Liver (tissue), 9 donors: ENCODE measurements around the gene ANGPTL3. TPM values are rescaled to one million over a fixed set of nuclear protein-coding genes. Genes with fewer than 3 reads are reported as not detected.

Source experiments
- DNase-seq: peaks from one replicate; pipeline ENCODE4 v3.0.0-alpha.2; 2017; ENCODE audit warnings: low spot score
- H3K27ac ChIP-seq, 2 donors: one replicate each; pipeline ENCODE4 v1.7.0; 2013; ENCODE audit warnings: inconsistent platforms in 2 of 2, low read length in 2 of 2, control low read depth in 1 of 2, low read depth in 1 of 2, mild to moderate bottlenecking in 1 of 2
- H3K27me3 ChIP-seq, 4 donors: one replicate each; pipeline versions ENCODE4 v1.6.1 to v1.7.0; 2013; ENCODE audit warnings: low read length in 3 of 4, inconsistent platforms in 1 of 4, mild to moderate bottlenecking in 1 of 4, moderate library complexity in 1 of 4; ENCODE audit not compliant: control insufficient read depth in 4 of 4, insufficient read depth in 4 of 4
- H3K36me3 ChIP-seq, 4 donors: one replicate each; pipeline versions ENCODE4 v1.6.1 to v1.7.0; 2013; ENCODE audit warnings: low read length in 3 of 4, mild to moderate bottlenecking in 3 of 4, low read depth in 1 of 4, moderate library complexity in 1 of 4; ENCODE audit not compliant: control insufficient read depth in 4 of 4, insufficient read depth in 3 of 4
- H3K4me1 ChIP-seq, 4 donors: one replicate each; pipeline versions ENCODE4 v1.6.1 to v1.7.0; 2013; ENCODE audit warnings: low read length in 3 of 4, mild to moderate bottlenecking in 3 of 4, moderate library complexity in 1 of 4; ENCODE audit not compliant: control insufficient read depth in 4 of 4, insufficient read depth in 4 of 4
- H3K4me3 ChIP-seq, 3 donors: one replicate each; pipeline versions ENCODE4 v1.6.1 to v1.7.0; 2013; ENCODE audit warnings: low read length in 3 of 3, control low read depth in 1 of 3, low read depth in 1 of 3, mild to moderate bottlenecking in 1 of 3
- H3K9ac ChIP-seq, 2 donors: one replicate each; pipeline ENCODE4 v1.7.0; 2013; ENCODE audit warnings: low read length in 2 of 2, mild to moderate bottlenecking in 2 of 2, moderate library complexity in 2 of 2, control low read depth in 1 of 2, low read depth in 1 of 2
- H3K9me3 ChIP-seq, 4 donors: one replicate each; pipeline versions ENCODE4 v1.6.1 to v1.7.0; 2013; ENCODE audit warnings: low read length in 3 of 4; ENCODE audit not compliant: control insufficient read depth in 4 of 4
- EGR1 ChIP-seq, 2 donors: IDR thresholded peaks; 2 replicates each; pipeline ENCODE4 v1.6.1; 2016 to 2018; ENCODE audit warnings: antibody characterized with exemption in 2 of 2, low read depth in 2 of 2
- FOXA1 ChIP-seq: IDR thresholded peaks from 2 replicates; pipeline ENCODE4 v1.6.1; 2016; ENCODE audit warnings: antibody characterized with exemption
- FOXA2 ChIP-seq: IDR thresholded peaks from 2 replicates; pipeline ENCODE4 v1.6.1; 2016; ENCODE audit warnings: antibody characterized with exemption
- HNF4A ChIP-seq, 2 donors: conservative IDR thresholded peaks; 2 replicates each; pipeline ENCODE4 v1.6.1; 2016; ENCODE audit warnings: antibody characterized with exemption in 2 of 2, mild to moderate bottlenecking in 2 of 2
- HNF4G ChIP-seq: IDR thresholded peaks from 2 replicates; pipeline ENCODE4 v1.6.1; 2016; ENCODE audit warnings: antibody characterized with exemption
- JUND ChIP-seq, 2 donors: IDR thresholded peaks; 2 replicates each; pipeline ENCODE4 v1.6.1; 2016; ENCODE audit warnings: antibody characterized with exemption in 2 of 2
- NR2F2 ChIP-seq: IDR thresholded peaks from 2 replicates; pipeline ENCODE4 v1.6.1; 2016; ENCODE audit warnings: antibody characterized with exemption
- RAD21 ChIP-seq, 2 donors: IDR thresholded peaks; 2 replicates each; pipeline ENCODE4 v1.6.1; 2016; ENCODE audit warnings: antibody characterized with exemption in 2 of 2, mild to moderate bottlenecking in 2 of 2
- RXRA ChIP-seq, 2 donors: IDR thresholded peaks; 2 replicates each; pipeline ENCODE4 v1.6.1; 2017 to 2018; ENCODE audit warnings: antibody characterized with exemption in 2 of 2, mild to moderate bottlenecking in 1 of 2
- SP1 ChIP-seq: IDR thresholded peaks from 2 replicates; pipeline ENCODE4 v1.6.1; 2018; ENCODE audit warnings: antibody characterized with exemption, mild to moderate bottlenecking
- TAF1 ChIP-seq: conservative IDR thresholded peaks from 2 replicates; pipeline ENCODE4 v1.6.1; 2016; ENCODE audit warnings: antibody characterized with exemption, mild to moderate bottlenecking
- YY1 ChIP-seq: IDR thresholded peaks from 2 replicates; pipeline ENCODE4 v1.6.1; 2016; ENCODE audit warnings: antibody characterized with exemption, mild to moderate bottlenecking
- WGBS: extraction: QIAGEN DNeasy Blood & Tissue Kit; methylation state at CpG from one replicate; pipeline ENCODE4 v1.1.7; 2013; 5-methylcytosine and 5-hydroxymethylcytosine counted together
- polyA plus RNA-seq, 2 donors: library from polyadenylated mRNA; stranded (reverse) in 1 of 2; unstranded in 1 of 2; fragments of 200-250 nt in 1 of 2; fragments of >200 nt in 1 of 2; fragmentation: Nextera tagmentation in 1 of 2; extraction: Ambion mirVana in 1 of 2; gene quantifications; one replicate each; pipeline versions ENCODE4 v1.2.1 to v1.2.3, GENCODE V29; 2013 to 2015
- total RNA-seq, 2 donors: library from RNA; depleted of rRNA; stranded (reverse); fragments of >200 nt; gene quantifications; one replicate each; pipeline ENCODE4 v1.2.3, GENCODE V29; 2014
- TF ChIP-seq, protein P1 (sequence below): IDR thresholded peaks from 2 replicates; pipeline ENCODE4 v1.6.1; 2016; ENCODE audit warnings: antibody characterized with exemption, mild to moderate bottlenecking
- TF ChIP-seq, protein P2 (sequence below): IDR thresholded peaks from 2 replicates; pipeline ENCODE4 v1.6.1; 2016; ENCODE audit warnings: antibody characterized with exemption
- TF ChIP-seq, protein P3 (sequence below): IDR thresholded peaks from 2 replicates; pipeline ENCODE4 v1.6.1; 2016; ENCODE audit warnings: antibody characterized with exemption
- donor health status: healthy.
- donor health status: healthy.
- donor health status: healthy.
- donor health status: healthy.
- donor health status: healthy.

ANGPTL3 gene
- total and polyA plus RNA-seq, 4 donors, result 121 to 238 (median 172) TPM

DNA sequence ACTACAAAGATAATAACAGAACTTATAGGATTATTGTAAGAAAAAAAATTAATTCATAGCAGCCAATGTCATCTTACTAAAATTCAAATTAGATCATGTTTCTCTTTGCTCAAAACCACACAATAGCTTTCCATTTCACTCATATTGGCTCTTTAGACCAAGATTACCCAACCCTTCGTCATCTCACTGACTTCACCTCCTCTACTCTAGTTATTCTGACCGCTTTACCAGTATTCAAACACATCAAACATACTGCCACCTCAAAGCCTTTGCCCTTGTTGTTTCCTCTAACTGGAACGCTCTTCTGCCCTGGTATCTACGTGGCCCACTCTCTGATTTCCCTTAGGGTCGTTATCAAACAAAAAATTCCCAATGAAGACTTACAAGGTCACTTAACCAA lies 1.7 kb downstream of the ANGPTL3 start:
- no peak for DNase-seq
- peak overlapping the region; percentile 56 to 82 (median 57) for H3K4me3 ChIP-seq
- TF ChIP-seq TAF1, result peak; percentile 43
- TF ChIP-seq, protein P1, sequence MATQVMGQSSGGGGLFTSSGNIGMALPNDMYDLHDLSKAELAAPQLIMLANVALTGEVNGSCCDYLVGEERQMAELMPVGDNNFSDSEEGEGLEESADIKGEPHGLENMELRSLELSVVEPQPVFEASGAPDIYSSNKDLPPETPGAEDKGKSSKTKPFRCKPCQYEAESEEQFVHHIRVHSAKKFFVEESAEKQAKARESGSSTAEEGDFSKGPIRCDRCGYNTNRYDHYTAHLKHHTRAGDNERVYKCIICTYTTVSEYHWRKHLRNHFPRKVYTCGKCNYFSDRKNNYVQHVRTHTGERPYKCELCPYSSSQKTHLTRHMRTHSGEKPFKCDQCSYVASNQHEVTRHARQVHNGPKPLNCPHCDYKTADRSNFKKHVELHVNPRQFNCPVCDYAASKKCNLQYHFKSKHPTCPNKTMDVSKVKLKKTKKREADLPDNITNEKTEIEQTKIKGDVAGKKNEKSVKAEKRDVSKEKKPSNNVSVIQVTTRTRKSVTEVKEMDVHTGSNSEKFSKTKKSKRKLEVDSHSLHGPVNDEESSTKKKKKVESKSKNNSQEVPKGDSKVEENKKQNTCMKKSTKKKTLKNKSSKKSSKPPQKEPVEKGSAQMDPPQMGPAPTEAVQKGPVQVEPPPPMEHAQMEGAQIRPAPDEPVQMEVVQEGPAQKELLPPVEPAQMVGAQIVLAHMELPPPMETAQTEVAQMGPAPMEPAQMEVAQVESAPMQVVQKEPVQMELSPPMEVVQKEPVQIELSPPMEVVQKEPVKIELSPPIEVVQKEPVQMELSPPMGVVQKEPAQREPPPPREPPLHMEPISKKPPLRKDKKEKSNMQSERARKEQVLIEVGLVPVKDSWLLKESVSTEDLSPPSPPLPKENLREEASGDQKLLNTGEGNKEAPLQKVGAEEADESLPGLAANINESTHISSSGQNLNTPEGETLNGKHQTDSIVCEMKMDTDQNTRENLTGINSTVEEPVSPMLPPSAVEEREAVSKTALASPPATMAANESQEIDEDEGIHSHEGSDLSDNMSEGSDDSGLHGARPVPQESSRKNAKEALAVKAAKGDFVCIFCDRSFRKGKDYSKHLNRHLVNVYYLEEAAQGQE, result peak; percentile 84
- peak; percentile 60 for TF ChIP-seq YY1
- TF ChIP-seq, protein P2, sequence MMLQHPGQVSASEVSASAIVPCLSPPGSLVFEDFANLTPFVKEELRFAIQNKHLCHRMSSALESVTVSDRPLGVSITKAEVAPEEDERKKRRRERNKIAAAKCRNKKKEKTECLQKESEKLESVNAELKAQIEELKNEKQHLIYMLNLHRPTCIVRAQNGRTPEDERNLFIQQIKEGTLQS, result no peak
- peak; percentile 27 to 38 for TF ChIP-seq RXRA (IDR thresholded peaks at IDR 0.05)
- peak in 1 of 2 donors; percentile 43 for TF ChIP-seq JUND (IDR thresholded peaks at IDR 0.05)
- peak; percentile 18 to 23 for TF ChIP-seq HNF4A (conservative IDR thresholded peaks at IDR 0.05)
- no peak for TF ChIP-seq FOXA1
- peak in 1 of 2 donors; percentile 24 for TF ChIP-seq RAD21 (IDR thresholded peaks at IDR 0.05)
- peak; percentile 21 for TF ChIP-seq SP1
- peak overlapping the region; percentile 67 to 80 for H3K27ac ChIP-seq
- peaks cover 0 to 11% (median under 1%) of the 10 kb centered on the region in 4 donors for H3K36me3 ChIP-seq
- H3K27me3 ChIP-seq, result no peaks in the 10 kb centered on the region
- no peaks in the 10 kb centered on the region for H3K9me3 ChIP-seq
- H3K9ac ChIP-seq, result peak overlapping the region; percentile 82 to 99
- WGBS, result 33% methylated on average over 5 of the region's 5 CpGs
- peaks cover 1 to 24% (median 13%) of the 10 kb centered on the region in 4 donors for H3K4me1 ChIP-seq

DNA sequence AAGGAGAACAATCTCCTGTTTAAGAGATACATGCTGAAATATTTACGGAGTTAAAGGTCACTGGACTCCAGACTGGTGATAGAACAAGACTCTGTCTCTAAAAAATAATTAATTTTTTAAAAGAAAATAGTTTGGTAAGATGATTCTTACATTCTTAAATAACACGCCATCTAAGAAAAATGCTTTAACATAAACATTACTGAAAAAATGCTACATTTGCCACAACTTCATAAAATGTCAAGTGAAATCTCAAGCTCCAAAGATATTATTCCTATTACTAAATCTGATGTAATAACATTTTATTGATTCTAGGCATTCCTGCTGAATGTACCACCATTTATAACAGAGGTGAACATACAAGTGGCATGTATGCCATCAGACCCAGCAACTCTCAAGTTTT lies 4.1 kb downstream of the ANGPTL3 start:
- no peaks in the 10 kb centered on the region for H3K27me3 ChIP-seq
- H3K27ac ChIP-seq, result no peak overlapping the region
- no peak for DNase-seq
- no peaks in the 10 kb centered on the region for H3K9me3 ChIP-seq
- peaks cover 0 to 10% (median 4%) of the 10 kb centered on the region in 4 donors for H3K4me1 ChIP-seq
- peaks cover 0 to 22% (median 4%) of the 10 kb centered on the region in 4 donors for H3K36me3 ChIP-seq
- H3K9ac ChIP-seq, result peak overlapping the region in 1 of 2 donors; percentile 15
- no peak overlapping the region for H3K4me3 ChIP-seq
- 67% methylated on average over 2 of the region's 2 CpGs for WGBS
- TF ChIP-seq, protein P2, result no peak
- no peak for TF ChIP-seq FOXA1
- peak; percentile 32 to 44 for TF ChIP-seq HNF4A (conservative IDR thresholded peaks at IDR 0.05)
- peak; percentile 24 for TF ChIP-seq YY1
- TF ChIP-seq EGR1 (IDR thresholded peaks at IDR 0.05; ENCODE audit: low read depth in 2 of 2), result no peak
- TF ChIP-seq NR2F2, result no peak
- TF ChIP-seq, protein P3, sequence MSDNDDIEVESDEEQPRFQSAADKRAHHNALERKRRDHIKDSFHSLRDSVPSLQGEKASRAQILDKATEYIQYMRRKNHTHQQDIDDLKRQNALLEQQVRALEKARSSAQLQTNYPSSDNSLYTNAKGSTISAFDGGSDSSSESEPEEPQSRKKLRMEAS, result no peak

DNA sequence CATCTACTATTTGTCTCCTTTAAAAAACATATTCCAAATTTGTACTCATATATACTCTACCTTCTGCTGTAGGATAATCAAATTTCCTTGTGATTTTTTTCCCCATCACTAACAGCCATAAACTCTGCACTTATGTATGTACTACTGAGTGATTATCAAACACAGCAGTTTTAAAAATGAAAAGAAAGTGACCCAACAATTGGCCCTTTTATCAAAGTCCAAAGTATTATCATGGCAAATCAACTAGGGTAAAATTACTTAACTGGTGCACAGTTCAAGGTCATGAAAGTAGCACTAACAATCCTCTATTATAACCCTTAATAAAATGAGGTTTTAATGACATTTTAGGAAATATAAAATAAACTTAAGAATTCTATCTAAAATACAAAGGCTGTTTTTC lies 11.6 kb downstream of the ANGPTL3 start:
- Histone ChIP-seq H3K27me3 (no peaks in the 10 kb centered on the region), H3K9me3 (no peaks in the 10 kb centered on the region), H3K4me1 (peaks cover 4 to 25% (median 18%) of the 10 kb centered on the region in 4 donors), H3K4me3 (no peak overlapping the region), H3K9ac (peak overlapping the region in 1 of 2 donors; percentile 39), H3K27ac (peak overlapping the region; percentile 78 to 82), H3K36me3 (peaks cover 1 to 15% (median 7%) of the 10 kb centered on the region in 4 donors)
- DNase-seq, result no peak
- peak; percentile 94 for TF ChIP-seq HNF4G
- TF ChIP-seq RAD21 (IDR thresholded peaks at IDR 0.05), result peak; percentile 37 to 42
- TF ChIP-seq, protein P1, result peak; percentile 77
- peak; percentile 44 to 50 for TF ChIP-seq JUND (IDR thresholded peaks at IDR 0.05)
- no peak for TF ChIP-seq TAF1
- TF ChIP-seq, protein P2, result no peak
- peak; percentile 22 for TF ChIP-seq FOXA2
- peak; percentile 81 for TF ChIP-seq SP1
- peak; percentile 16 for TF ChIP-seq NR2F2
- TF ChIP-seq, protein P3, result peak; percentile 56
- TF ChIP-seq RXRA (IDR thresholded peaks at IDR 0.05), result peak; percentile 90
- peak; percentile 69 for TF ChIP-seq YY1
- TF ChIP-seq FOXA1, result peak; percentile 23
- TF ChIP-seq EGR1 (IDR thresholded peaks at IDR 0.05; ENCODE audit: low read depth in 2 of 2), result no peak
